Measurements from ENCODE around the gene PLXNA2. TPM values are rescaled to one million over a fixed set of nuclear protein-coding genes. Genes with fewer than 3 reads are reported as not detected.

PLXNA2 gene, protein sequence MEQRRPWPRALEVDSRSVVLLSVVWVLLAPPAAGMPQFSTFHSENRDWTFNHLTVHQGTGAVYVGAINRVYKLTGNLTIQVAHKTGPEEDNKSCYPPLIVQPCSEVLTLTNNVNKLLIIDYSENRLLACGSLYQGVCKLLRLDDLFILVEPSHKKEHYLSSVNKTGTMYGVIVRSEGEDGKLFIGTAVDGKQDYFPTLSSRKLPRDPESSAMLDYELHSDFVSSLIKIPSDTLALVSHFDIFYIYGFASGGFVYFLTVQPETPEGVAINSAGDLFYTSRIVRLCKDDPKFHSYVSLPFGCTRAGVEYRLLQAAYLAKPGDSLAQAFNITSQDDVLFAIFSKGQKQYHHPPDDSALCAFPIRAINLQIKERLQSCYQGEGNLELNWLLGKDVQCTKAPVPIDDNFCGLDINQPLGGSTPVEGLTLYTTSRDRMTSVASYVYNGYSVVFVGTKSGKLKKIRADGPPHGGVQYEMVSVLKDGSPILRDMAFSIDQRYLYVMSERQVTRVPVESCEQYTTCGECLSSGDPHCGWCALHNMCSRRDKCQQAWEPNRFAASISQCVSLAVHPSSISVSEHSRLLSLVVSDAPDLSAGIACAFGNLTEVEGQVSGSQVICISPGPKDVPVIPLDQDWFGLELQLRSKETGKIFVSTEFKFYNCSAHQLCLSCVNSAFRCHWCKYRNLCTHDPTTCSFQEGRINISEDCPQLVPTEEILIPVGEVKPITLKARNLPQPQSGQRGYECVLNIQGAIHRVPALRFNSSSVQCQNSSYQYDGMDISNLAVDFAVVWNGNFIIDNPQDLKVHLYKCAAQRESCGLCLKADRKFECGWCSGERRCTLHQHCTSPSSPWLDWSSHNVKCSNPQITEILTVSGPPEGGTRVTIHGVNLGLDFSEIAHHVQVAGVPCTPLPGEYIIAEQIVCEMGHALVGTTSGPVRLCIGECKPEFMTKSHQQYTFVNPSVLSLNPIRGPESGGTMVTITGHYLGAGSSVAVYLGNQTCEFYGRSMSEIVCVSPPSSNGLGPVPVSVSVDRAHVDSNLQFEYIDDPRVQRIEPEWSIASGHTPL (N-terminal part only)
- polyA plus RNA-seq (ENCODE audit: insufficient read length in 4 of 4) = 10 to 100 TPM; 12.4 to 16.7 (median 14.4) TPM

DNA sequence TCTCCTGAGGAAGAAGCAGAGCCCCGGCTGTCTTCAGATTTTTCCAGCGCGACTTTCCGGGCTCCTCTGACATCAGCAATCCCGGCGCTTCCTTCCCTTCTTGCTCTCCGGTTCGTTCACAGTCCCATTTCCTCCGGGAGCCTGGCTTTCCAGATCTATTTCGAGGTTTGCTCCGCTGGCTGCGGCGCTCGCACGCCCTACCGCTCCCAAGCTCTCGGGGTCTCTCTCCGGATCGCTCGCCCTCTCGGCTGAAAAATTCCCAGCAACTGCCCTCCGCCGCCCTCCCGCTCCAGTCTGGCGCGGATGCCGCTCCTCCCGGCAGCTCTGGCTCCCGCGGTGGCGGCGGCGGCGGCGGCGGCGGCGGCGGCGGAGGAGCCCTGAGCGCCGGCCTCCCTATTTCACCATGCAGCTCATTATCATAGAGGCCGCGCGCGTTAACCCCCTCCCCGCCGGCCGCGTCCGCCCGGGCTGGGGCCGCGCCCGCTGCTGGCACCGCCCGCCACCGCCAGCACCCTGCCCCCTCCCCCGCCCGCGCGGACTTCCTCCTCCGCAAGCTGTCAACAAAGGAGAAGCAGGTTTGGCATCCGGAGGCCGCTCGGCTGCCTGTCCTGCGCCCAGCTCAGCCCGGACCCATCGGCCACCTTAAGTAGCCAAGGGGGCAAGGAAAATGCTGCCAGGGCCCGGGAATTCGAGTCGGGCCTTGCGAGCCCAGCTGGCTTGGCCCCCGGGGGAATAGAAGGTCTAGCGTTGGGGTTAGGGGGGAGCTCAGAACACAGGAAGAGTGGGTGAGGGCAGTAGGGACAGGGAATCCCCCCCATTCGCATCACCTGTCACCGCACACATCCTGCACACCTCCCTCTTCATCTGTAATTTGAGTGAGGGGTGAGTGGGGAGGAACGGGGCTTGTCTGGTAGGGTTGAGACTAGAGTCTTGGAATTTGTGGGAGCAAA lies at the start of gene PLXNA2:
Gene PLXNA2 (minus strand): TSS at position 418 of the 950 bp plus-strand sequence. CDS start 26,462 bp downstream, outside the sequence.
- no peak for DNase-seq (ENCODE audit: low read depth in 4 of 4, low spot score in 3 of 4)

- DNase-seq (ENCODE audit: low read depth in 4 of 4, low spot score in 3 of 4) = no peak
Measured at GRCh38 chr1:208292908-208293307, 48.7 kb upstream of the PLXNA2 start.

DNA sequence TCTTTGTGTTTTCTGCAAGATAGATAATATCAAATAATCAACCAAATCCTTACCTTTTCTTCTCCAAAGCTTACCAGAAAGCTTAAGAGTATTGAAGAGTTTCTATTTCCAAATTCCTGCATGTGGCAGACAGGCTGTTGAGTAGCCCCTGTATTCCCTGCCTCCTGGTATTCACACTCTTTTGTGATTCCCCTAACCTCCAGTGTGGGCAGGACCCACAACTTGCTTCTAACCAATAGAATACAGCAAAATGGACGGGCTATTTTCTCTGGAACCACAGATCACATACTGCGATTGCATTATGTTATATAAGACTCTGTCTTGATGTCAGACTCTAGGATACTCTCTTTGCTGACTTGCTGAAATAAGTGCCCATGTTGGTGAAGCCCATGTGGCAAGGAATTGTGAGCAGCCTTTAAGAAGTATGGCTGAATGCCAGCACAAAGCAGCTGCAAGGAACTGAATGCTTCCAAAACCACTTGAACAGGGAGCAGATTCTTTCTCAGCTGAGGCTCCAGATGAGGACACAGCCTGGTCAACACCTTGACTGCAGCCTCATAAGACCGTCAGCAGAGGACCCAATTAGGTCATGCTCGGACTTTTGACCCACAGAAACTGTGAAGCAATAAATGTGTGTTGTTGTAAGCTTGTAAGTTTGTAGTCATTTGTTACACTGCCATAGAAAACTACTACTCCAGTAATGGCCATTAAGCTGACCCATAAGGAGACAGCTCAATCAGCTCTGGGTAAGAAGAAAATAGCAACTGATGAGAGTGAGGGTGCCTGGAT lies 47.9 kb upstream of the PLXNA2 start:
- no peak for DNase-seq (ENCODE audit: low read depth in 4 of 4, low spot score in 3 of 4)

GRCh38 chr1:208291129-208291528 lies 46.9 kb upstream of the PLXNA2 start:
- DNase-seq (ENCODE audit: low read depth in 4 of 4, low spot score in 3 of 4) = no peak

GRCh38 chr1:208289716-208290115 lies 45.5 kb upstream of the PLXNA2 start:
- no peak for DNase-seq (ENCODE audit: low read depth in 4 of 4, low spot score in 3 of 4)

GRCh38 chr1:208288495-208288894 lies 44.3 kb upstream of the PLXNA2 start:
- no peak for DNase-seq (ENCODE audit: low read depth in 4 of 4, low spot score in 3 of 4)

DNA sequence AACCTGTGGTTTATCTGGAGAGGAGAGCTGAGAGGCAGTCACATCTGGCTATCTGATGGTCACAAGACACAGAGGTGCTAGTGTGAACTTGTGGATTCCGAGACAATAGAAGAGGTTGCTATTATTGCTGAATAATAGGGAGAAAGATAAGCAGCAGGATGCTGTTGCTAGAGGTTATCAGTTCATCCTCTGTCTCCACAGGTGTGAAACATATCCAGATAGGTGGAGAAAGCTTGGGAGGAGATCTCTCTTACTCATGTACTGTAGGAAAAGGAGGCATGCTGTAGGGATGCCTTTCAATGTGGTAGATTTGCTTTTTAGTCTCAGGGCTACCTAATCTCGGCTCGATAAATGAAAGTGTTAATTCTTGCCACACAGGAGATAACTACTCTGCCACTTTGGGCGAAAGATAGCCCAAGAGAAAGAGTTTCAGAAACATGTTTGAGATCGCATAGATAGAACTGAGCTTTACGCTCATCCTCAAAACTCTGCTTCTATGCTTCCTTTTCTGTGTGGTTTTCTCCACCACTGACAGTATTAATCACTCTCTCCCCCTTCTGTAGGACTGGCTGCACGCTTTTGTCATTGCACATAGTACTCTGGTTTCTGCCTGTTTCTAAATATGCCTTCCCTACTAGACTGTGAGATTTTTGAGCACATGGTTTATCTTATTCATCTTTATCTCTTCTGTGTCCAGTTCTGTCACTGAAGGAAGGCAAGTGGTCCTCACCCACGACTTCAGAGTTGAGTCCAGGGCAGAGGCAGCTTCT lies 36.7 kb upstream of the PLXNA2 start:
- DNase-seq (ENCODE audit: low read depth in 4 of 4, low spot score in 3 of 4) = no peak

DNA sequence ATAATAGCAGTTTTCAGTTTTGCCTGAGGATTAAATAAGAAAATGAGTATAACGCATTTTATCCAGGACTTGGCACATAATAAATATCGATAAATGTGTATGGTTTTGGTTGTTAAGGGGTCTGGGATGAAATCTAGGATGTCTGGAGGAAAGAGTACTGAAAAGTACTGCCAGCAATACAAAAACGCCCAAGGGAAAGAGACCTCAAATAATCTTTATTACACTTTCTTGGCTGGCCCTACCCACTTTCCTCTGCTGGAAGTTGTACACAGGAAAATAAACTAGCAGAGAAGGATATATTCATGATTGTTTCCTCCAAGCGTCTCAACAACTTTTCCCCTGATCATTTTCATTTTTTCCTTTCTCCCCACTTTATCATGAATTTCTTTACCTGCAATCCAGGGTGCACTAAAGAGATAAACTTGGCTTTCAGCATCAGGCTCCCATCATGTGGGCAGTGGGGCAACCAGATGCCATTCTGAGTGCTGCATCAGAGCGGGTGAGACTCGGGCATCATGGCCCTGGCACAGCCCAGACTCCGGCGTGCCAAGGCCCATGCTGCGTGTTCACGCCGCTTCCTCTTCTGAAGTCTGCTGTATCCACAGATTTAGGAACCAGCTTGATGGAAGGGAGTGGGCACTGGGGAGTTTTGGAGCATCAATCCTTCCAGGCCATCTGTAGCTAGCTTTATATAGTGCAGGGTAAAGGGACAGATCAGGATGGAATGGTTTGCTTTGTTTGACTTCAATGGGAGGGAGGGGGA lies 35.8 kb upstream of the PLXNA2 start:
- DNase-seq (ENCODE audit: low read depth in 4 of 4, low spot score in 3 of 4) = no peak

DNA sequence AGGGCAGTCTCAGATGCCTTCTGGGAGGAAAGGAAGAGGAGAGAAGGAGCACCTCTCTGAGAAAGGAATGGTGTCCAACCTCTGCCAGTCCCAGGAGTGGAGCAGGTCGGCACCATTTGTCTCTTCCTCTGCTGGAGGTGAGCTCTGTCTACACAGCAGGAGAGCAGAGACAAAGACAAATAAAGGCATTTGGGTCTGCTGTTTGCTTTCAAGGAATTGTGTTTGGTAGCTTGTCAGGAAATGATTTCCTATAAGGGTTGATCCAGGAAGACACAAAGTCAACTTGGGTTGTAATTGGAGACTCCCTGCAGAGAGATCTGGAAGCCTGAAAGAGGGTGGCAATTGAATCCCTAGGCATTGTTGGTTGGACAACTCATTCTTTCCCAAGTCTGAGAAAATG lies 34.5 kb upstream of the PLXNA2 start:
- DNase-seq (ENCODE audit: low read depth in 4 of 4, low spot score in 3 of 4) = no peak

GRCh38 chr1:208276757-208277435 lies 32.7 kb upstream of the PLXNA2 start:
- no peak for DNase-seq (ENCODE audit: low read depth in 4 of 4, low spot score in 3 of 4)

- DNase-seq (ENCODE audit: low read depth in 4 of 4, low spot score in 3 of 4) = no peak
Measured at GRCh38 chr1:208275083-208275482, 30.9 kb upstream of the PLXNA2 start.

DNA sequence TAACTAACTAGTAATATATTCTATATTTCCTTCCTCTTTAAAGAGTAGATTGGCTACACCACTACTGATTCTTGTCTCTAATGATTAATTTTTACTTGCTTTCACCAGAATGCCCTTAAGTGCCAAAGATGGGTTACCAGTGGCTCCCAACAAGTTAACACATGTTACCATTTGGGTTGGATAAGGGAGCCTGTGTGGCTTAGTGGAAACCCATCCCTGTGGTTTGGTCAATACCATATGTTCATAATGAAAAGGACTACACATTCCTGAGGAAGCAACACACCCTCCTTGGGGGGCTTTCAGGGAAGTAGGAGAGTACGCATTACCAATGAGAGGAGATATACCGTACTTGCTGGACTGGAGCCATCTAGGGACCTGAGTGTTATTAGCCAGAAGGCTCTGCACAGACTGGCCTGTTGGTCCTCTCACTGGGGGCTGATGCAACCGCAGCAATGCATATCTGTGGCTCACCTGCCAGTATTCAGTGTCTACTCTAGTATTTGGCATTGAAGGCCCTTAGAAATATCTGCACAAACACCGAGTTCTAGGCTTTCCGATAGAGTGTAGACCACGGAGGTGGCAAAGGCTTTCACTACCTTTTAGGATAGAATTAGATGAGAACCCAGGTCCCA lies 29.3 kb upstream of the PLXNA2 start:
- no peak for DNase-seq (ENCODE audit: low read depth in 4 of 4, low spot score in 3 of 4)

DNA sequence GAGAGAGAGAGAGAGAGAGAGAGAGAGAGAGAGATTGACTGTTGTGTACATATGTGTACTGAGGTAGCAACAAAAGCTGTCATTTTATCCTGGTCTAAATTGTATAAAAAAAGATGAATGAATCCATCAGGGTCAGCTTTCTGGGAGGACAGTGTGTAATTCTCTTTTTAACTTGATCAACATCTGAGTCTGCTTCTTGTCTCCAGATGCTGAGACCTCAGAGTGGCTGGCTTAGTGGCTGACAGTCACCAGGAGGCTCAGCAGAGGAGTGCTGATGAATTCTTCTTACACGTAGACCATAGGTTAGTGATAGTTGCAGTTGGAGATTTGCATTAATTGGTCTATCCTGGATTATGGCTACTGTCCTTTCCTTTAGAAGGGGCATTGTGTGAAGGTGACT lies 28.5 kb upstream of the PLXNA2 start:
- no peak for DNase-seq (ENCODE audit: low read depth in 4 of 4, low spot score in 3 of 4)

- DNase-seq (ENCODE audit: low read depth in 4 of 4, low spot score in 3 of 4) = no peak
Measured at GRCh38 chr1:208272311-208272710, 28.1 kb upstream of the PLXNA2 start.

DNA sequence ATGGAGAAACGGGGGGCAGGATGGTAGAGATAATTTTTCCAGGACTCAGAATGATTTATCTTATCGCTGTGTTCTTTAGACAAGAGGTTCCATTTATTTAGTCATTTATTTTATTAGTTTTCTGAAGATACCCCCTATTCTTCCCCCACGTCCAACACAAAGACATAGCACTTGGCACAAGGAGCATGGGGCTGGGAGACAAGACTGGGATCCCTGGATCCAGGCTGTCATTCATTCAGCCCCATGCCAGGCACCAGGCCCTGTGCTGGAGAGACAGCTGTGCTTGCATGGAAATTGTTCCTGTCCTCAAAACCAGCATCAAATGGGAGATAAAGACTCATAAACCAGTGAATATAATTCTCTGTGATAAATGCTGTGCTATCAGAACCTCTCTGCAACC lies 27.1 kb upstream of the PLXNA2 start:
- no peak for DNase-seq (ENCODE audit: low read depth in 4 of 4, low spot score in 3 of 4)

GRCh38 chr1:208270651-208271141 lies 26.5 kb upstream of the PLXNA2 start:
- no peak for DNase-seq (ENCODE audit: low read depth in 4 of 4, low spot score in 3 of 4)

- no peak for DNase-seq (ENCODE audit: low read depth in 4 of 4, low spot score in 3 of 4)
Measured at GRCh38 chr1:208269338-208269666, 25.1 kb upstream of the PLXNA2 start.

Measured in right renal pelvis (tissue), 4 donors.